HG02973 (cell line): Measurements from ENCODE around the gene PPP2R5C.
A peak's percentile ranks its signal among the peaks of the same experiment; 100 is the strongest.

Experiments used
- ATAC-seq: cut with Tn5 transposase; IDR thresholded peaks from one replicate; pipeline ENCODE4 v1.9.1; 2021; ENCODE audit warnings: moderate library complexity; ENCODE audit not compliant: unreplicated experiment

PPP2R5C gene

DNA sequence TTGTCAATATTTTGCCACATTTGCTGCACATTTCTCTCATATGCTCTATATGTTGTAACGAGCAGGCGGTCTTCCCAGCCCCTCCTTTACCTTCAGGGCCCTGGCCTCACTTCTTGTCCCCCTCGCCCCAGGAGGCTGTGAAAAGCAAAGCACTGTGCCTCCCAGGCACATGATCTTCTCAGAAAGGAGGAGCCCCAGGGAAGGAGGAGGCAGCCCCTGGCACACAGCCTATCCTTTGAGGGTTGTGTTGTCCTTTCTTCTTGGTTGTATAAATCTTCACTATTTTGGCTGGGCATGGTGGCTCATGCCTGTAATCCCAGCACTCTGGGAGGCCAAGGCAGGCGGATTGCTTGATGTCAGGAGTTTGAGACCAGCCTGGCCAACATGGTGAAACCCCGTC is 77.0 kb downstream of the PPP2R5C start:
- no peak for ATAC-seq

DNA sequence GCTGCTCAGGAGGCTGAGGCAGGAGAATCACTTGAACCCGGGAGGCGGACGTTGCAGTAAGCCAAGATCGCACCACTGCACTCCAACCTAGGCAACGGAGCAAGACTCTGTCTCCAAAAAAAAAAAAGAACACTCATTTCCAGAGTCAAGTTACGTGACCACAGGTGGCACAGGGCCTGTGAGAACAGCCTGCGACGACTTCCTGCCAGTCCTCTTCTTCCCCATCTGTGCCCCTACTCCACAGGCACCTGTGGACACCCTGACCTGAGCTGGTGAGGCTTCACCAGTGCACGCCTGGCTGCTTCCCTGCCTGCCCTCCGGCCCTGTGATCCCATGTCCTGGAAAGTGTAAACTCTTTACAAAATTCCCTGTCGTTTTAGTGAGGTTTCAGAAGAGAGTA is 77.7 kb downstream of the PPP2R5C start:
- peak; percentile 52 for ATAC-seq

DNA sequence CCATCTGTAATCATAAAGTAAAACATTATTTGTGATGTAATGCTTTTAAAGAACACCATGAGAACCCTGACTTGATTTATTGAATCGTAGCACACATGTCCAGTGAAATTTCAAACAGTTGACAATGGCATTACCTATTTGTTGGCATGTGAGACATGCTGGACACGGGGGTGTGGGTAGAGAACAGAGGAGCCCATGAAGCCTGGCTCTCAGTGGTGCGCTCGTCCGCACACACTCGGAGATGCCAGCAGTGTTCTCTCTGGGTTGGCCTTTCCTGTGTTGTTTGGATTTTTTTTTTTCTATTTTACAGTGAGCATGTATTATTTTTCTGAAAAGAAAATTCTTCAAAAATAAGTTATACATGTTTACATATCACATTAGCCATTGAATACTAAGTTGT is 78.2 kb downstream of the PPP2R5C start:
- ATAC-seq: no peak

DNA sequence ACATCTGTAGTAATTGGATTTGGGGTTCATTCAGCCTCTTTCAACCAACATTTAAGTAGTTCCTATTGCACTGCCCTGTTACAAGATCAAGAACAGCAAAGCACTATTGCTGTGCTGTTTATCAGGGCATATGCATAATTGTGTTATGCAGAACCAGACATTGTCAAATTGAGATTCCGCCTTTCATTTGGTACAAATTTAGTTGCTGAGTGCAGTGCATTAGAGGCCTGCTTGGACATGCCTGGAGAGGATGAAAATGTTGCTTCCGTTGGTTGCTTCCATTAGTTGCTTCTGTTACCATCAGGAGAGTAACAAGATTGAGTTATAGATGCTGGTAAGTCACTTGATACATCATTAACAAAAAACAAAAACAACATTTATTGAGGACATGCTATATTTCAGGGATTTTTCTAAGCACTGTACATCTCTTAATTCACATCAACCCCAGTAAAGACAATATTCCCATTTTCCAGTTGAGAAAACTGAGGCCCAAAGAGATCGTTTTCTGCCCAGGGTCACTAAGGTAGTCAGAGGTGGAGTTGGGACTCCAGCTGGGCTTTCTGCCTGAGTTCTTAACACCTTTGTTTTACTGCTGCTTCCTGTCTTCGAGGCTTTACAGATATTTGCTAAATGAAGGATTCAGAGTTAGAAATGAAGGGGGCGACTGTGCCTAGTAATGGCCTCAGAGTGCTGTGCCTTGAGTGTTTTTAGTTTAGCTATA is 79.3 kb downstream of the PPP2R5C start:
- ATAC-seq: no peak

DNA sequence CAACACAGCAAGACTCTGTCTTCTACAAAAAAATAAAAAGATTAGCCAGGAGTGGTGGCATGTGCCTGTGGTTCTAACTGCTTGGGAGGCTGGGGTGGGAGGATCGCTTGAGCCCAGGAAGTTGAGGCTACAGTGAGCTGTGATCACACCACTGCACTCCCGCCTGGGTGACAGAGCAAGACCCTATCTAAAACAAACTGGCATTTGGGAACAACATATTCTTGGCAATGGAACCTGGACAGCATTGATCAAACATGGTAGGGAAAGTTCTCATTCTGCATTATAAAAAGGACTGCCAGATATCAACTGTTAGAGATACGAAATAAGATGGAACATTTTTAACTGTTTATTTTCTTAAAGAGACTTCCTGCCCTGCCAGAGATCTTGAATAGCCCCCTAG is 81.5 kb downstream of the PPP2R5C start:
- no peak for ATAC-seq

DNA sequence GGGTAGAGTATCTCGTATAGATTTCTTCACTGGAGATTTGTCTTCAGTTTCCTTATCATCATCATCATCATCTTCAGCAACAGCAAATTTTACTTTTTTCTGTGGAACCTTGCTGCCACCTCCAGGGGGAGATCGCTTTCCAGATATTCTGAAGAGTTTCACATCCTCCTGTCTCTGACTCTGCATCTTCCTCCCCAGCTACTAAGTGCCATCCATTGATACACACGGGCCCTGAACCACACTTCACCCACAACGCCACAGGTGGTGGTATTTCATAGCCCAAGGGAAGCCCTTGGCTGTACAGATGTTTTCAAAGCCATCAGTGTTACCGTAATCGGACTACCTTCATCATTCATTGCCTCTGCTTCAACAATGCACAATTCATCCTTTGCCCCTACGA is 82.2 kb downstream of the PPP2R5C start:
- ATAC-seq: peak; percentile 49

DNA sequence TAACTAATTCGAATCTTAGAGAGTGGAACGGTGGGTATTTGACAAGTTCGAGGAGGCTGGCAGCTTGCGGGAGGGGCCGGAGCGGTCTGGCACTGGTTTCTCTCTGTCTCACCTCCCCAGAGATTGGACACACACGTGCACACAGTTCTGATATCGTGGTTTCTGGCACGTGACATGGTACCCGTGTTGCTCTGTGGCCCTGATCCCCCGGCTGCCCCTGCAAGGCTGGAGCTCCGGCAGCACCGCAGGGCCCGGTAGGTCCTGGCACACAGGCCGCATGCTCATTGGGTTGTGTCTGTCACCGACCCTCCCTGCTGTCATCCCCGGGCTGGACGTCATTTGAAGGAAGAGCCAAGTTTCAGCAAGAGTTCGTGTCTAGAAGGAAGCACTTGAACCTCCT is 82.7 kb downstream of the PPP2R5C start:
- ATAC-seq: no peak

DNA sequence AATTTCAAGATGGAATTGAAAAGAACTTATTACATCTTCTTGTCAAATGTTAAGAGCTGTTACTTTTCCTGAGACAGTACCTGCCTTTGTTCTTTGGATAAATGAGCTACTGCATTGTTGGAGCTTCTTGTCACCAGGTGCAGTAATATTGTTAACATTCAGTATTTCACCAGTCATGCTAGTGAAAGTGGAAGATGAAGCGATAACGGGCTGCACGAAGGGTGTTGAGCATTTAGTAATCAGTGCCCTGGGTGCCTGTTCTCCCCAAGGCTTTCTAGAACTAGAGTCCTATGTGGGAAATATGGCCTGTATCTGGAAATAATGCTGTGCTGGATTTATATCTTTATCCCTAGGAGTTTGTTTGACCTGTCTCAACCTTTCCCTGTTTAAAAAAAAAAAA is 83.2 kb downstream of the PPP2R5C start:
- no peak for ATAC-seq

DNA sequence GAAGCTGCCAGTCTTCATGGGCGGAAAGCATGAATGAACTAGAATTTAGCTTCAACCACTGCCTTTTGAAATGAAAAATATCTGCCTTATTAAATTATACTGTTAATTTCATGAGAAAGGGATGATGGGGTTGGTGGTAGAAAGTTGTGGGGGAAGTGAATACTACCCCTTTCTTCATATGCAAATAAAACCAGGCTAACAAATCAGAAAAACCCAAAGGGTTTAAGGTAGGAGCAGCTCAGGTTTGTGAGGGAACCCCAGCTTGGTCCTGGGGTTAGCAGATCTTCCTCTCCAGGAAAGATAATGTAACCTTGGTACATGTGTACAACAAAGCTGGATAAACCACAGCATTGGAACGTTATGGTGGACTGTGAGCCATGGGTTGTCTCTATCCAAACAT is 84.0 kb downstream of the PPP2R5C start:
- no peak for ATAC-seq

DNA sequence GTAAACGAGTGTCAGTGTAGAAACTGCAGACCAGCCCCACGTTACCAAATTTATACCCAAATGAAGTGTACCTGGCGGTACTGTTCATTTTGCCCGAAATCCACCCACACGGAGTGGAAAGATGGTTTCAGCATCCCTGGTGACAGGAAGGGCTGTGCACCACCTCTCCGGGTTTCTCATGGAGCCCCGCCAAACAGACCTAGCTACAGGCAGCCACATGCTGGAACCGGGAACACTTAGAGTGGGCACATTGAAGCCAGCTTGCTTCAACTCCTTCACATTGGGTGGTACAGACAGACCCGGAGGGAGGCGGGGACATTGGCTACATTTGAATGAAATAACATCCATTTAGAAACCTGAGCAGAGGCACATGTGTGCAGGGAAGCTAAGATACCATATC is 84.4 kb downstream of the PPP2R5C start:
- no peak for ATAC-seq

DNA sequence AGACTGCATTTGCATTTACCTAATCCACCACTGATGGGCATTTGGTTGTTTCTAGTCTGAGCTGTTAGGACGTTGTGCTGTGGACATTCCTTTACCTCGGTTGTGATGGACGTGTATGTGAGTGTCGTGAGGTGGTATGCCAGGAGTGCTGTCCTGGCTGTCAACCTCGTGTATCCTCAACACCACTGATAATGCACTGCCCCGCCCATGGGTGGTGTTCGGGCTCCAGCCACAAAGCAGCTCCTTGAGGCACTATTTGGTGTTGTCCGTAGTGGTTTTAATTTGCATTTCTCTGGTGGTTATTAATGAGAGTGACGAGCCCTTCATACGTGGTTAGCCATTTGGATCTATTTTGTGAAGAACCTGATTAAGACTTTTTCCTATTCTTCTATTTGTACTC is 87.6 kb downstream of the PPP2R5C start:
- ATAC-seq: peak; percentile 68

DNA sequence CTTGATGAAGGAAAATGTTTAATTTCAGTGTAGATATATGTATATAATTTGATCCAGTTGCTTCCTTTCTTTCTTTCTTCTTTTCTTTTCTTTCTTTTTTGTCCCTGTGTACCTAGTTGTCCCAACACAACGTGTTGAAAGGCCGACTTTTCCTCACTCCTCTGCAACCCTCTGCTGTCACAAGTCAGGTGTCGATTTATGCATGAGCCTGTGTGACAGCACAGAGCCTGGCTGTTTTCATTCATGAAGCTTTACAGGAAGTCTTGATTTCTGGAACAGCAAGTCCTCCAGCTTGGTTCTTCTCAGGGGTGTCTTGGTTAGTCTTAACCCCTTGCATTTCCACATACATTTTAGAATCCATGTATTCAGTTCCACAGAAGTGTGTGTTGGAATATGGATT is 88.1 kb downstream of the PPP2R5C start:
- no peak for ATAC-seq

DNA sequence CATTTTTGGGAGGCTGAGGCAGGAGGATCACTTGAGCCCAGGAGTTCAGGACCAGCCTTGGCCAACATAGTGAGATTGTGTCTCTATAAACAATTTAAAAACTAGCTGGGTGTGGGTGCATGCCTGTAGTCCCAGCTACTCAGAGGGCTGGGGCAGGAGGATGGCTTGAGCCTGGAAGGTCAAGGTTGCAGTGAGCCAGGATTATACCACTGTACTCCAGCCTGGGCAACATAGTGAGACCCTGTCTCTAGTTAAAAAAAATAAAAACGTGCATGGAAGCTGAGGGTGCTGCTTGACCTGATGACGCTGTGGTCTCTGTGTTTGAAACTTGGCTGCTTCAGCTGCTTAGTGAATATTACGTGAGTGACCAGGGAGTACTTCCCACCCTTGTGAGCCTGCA is 89.7 kb downstream of the PPP2R5C start:
- ATAC-seq: no peak

DNA sequence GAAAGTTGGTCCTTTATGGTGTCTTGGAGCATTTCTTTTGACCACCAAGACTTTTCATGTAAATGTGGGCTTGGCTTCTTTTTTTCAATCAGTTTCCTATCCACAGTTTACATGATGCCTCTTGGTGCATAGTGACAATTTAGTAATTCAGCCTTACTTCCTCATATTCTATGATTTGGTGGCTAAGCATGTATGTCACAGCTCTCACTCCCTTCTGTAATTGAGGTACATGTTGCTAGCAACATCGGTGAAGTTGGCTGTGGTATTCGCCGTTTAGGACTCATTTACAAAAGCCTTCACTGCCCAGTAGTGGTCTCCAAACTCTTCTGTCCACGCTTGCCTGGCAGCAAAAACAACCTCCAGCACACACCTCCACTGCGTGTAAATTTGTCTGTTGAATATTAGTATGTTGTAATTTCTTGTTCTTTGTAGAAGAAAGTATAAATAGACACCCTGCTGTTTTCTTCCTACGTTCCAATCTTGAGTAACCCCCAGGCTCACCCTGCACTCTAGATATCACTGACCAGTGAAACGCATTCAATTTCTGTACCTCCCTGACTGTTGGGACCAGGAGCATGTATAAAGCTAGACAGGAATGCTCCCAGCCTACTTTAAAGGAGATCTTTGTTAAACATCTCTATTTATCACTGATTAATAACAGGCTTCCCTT is 90.4 kb downstream of the PPP2R5C start:
- no peak for ATAC-seq

DNA sequence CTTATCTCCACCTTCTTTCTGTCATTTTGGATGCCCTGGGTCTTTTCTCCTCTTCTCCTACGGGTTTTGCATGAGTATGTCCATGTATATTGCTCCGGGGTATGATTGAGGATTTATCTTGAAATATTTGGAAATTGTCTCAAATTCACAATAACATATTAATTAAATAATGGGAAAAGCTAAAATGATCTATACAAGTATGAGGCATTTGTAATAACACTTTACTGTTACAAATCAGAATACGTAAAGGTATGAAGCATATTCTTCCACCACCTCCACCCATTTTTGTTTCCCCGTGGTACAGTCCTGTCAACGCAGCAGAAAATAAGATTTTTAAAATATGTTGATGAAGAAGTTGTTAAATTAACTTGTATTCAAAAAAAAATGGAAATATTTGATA is 91.3 kb downstream of the PPP2R5C start:
- no peak for ATAC-seq

DNA sequence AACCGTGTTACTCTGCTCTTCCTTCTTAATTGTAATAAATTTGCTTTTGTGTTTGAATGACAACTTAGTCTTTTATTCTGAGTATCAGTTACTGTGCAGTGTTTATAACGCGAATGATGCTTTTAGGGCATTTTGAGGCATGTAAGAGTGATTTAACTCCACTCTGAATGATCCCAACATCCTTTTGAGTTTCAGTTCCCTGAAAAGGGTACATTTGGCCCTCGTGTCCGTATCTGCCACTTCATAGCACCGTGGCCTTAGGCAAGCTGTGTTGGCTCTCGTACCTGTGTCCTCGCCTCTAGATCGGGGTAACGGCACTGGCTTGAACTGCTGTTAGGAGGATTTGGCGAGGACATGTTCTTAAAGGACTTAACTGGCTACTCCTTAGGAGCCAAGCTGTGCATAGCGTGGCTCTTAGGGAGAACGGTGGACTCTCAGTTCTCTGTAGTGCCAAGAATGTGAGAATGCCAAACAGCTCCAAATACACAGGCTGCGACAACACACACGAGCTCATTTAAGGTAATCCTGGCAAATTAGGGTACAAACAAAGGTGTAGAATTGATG is 92.0 kb downstream of the PPP2R5C start:
- ATAC-seq: no peak

DNA sequence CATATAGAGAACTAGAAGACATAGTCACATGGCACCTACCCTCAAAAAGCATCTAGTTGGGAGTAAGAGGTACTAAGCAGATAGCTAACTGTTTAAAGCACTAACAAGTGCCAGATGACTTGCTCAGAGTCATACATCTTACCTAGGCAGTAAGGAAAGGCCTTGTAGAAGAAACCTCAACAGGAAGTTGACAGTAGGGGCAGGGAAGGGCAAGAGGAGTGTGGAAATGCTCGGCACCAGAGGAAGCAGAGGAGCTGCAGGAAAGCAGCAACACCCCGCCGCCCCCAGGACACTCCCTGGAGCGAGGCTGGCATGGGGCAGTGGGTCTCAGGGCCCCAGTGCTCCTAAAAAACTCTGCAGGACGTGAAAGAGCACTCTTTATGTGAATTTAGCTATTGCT is 92.9 kb downstream of the PPP2R5C start:
- no peak for ATAC-seq

DNA sequence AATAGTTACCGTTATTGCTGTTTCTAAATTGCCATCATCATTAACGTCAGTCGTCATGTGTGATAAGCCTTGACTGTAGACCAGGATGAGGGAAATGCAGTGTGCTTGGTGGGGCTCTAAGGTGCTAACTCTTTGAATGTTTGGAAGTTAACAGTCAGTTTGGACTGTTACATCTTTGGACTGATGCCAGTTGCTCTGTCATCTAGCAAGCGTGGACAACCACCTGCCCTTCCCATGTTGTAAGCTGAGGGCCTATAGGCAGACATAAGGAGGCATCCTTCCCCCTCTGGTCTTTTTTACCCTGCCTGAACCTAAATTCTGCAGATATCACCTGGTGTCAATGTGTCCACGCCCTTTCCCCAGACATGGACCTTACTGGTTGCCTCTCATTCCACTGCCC is 94.4 kb downstream of the PPP2R5C start:
- no peak for ATAC-seq

DNA sequence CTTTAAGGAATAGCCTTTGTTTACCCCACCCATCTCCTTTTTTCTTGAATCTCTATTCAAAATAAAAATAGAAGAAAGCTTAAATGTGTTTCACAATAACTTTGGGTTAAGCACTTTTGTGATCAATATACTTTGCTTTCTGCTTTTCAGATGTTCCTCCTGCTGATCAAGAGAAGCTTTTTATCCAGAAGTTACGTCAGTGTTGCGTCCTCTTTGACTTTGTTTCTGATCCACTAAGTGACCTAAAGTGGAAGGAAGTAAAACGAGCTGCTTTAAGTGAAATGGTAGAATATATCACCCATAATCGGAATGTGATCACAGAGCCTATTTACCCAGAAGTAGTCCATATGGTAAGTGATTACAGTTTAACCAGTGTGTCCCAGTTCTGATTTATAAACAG is 95.0 kb downstream of the PPP2R5C start:
- no peak for ATAC-seq

DNA sequence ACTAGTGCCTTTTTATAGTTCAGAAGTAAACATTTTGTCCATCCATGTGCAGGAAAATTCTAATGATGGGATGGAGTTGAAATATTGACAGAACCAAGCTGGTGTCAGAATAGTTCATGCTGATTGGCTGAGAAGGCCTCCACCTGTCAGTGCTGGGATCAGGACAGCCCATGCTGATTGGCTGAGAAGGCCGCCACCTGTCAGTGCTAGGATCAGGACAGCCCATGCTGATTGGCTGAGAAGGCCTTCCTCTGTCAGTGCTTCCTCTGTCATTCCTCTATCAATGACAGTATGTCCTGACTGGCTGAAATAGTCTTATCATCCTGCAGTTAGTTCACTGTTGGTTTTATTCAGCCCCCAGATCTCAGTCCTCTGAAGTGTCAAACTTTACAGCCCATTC is 95.7 kb downstream of the PPP2R5C start:
- ATAC-seq: no peak

DNA sequence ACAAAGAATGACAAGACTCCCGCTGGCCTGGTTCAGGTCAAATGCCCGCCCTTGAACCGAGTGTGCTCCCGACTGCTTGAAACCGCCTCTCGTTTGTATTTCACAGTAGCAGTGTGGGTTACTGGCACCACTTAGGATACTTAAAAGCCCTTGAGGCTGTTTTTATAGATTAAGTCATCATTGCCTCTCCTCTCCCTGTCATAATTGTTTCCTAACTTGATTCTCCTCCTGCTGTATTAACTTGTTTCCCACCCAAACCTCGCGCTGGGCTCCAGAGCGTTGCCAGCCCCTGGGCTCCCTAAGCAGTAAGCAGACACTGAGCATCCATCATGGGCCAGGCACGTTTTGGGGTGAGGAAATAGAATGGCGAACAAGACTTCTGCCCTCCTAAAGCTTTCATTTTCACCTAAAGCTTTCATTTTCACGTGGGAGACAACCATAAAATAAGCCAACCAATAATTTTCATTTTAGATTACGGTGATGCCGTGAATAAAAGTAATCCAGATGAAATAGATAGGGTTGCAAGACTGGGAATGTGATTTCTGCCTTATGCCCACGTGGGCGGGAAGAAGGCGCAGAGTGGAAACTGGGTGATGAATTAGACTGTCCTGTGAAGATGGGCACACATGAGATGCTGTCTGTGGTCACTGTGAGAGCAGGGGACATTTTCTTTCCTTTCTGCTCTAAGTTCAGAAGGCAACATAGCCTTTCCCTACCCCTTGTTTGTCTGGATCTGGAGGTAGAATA is 97.5 kb downstream of the PPP2R5C start:
- no peak for ATAC-seq

DNA sequence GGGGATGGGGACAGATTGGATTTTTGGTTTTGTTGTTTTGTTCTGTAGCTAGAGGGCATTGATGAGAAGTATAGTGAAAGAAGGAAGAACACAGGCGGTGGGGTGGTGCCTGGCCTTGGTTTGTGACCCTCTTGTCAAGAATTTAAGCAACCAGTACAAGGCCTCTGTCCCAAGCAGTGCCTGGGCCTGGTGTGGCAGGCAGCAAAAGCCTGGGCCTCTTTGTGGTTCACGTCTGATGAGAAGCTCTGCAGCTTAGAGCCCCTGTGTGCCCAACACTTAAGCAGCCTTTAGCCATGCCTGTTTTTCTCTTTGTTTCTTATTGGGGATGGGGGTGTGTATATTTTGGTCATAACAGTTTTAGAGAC is 98.0 kb downstream of the PPP2R5C start:
- no peak for ATAC-seq
